Trophoblast cell (in vitro differentiated cells and primary cell): ENCODE results near the gene NDN.

Experiments used
- DNase-seq, 2 donors: peaks; one replicate each; pipeline ENCODE4 v3.0.0-alpha.2; 2016
- H2AFZ ChIP-seq: 2 replicates; pipeline ENCODE4 v1.6.1; 2013; ENCODE audit warnings: low read length, moderate library complexity, mild to moderate bottlenecking; ENCODE audit not compliant: insufficient read depth, poor library complexity
- H2AK5ac ChIP-seq: 2 replicates; pipeline ENCODE4 v1.6.1; 2013; ENCODE audit warnings: mild to moderate bottlenecking, low read length
- H2BK120ac ChIP-seq: 2 replicates; pipeline ENCODE4 v1.6.1; 2013; ENCODE audit warnings: low read length, mild to moderate bottlenecking, moderate library complexity; ENCODE audit not compliant: insufficient read depth, poor library complexity
- H2BK12ac ChIP-seq: 2 replicates; pipeline ENCODE4 v1.6.1; 2013; ENCODE audit warnings: mild to moderate bottlenecking, low read length, moderate library complexity
- H2BK5ac ChIP-seq: 2 replicates; pipeline ENCODE4 v1.6.1; 2013; ENCODE audit warnings: low read length, low read depth, moderate library complexity, mild to moderate bottlenecking; ENCODE audit not compliant: poor library complexity
- H3K14ac ChIP-seq: 2 replicates; pipeline ENCODE4 v1.6.1; 2013; ENCODE audit warnings: mild to moderate bottlenecking, low read length
- H3K18ac ChIP-seq: 2 replicates; pipeline ENCODE4 v1.6.1; 2013; ENCODE audit warnings: mild to moderate bottlenecking, low read length
- H3K23ac ChIP-seq: 2 replicates; pipeline ENCODE4 v1.6.1; 2013; ENCODE audit warnings: low read length
- H3K27ac ChIP-seq: 2 replicates; pipeline ENCODE4 v1.5.1; 2013; ENCODE audit warnings: low read depth, mild to moderate bottlenecking, inconsistent platforms, low read length, moderate library complexity
- H3K27me3 ChIP-seq: 2 replicates; pipeline ENCODE4 v1.6.1; 2013; ENCODE audit warnings: inconsistent platforms, mild to moderate bottlenecking, low read length, moderate library complexity; ENCODE audit not compliant: insufficient read depth
- H3K36me3 ChIP-seq, 2 experiments: 1 replicate in 1 of 2; 2 replicates in 1 of 2; pipeline ENCODE4 v1.6.1; 2013; ENCODE audit warnings: low read length in 2 of 2, mild to moderate bottlenecking in 2 of 2, moderate library complexity in 1 of 2; ENCODE audit not compliant: insufficient read depth in 2 of 2, control insufficient read depth in 1 of 2
- H3K4ac ChIP-seq: 2 replicates; pipeline ENCODE4 v1.6.1; 2013; ENCODE audit warnings: low read depth, mild to moderate bottlenecking, low read length, moderate library complexity
- H3K4me1 ChIP-seq, 2 experiments: 1 replicate in 1 of 2; 2 replicates in 1 of 2; pipeline ENCODE4 v1.6.1; 2013; ENCODE audit warnings: low read length in 2 of 2, mild to moderate bottlenecking in 2 of 2, moderate library complexity in 1 of 2; ENCODE audit not compliant: insufficient read depth in 2 of 2, control insufficient read depth in 1 of 2
- H3K4me2 ChIP-seq: 2 replicates; pipeline ENCODE4 v1.6.1; 2013; ENCODE audit warnings: inconsistent platforms, mild to moderate bottlenecking, low read length, moderate library complexity
- H3K4me3 ChIP-seq: 2 replicates; pipeline ENCODE4 v1.5.1; 2013; ENCODE audit warnings: mild to moderate bottlenecking, low read depth, low read length, inconsistent platforms
- H3K79me1 ChIP-seq: one replicate; pipeline ENCODE4 v1.6.1; 2013; ENCODE audit warnings: low read length
- H3K79me2 ChIP-seq: 2 replicates; pipeline ENCODE4 v1.6.1; 2013; ENCODE audit warnings: low read length, mild to moderate bottlenecking; ENCODE audit not compliant: control insufficient read depth, insufficient read depth, poor library complexity
- H3K9ac ChIP-seq: 2 replicates; pipeline ENCODE4 v1.6.1; 2013; ENCODE audit warnings: mild to moderate bottlenecking, low read length
- H3K9me3 ChIP-seq: 2 replicates; pipeline ENCODE4 v1.6.1; 2013; ENCODE audit warnings: low read depth, mild to moderate bottlenecking, control low read depth, inconsistent platforms, low read length; ENCODE audit not compliant: insufficient read depth
- H4K12ac ChIP-seq: 2 replicates; pipeline ENCODE4 v1.6.1; 2013; ENCODE audit warnings: low read depth, mild to moderate bottlenecking, low read length, moderate library complexity
- H4K8ac ChIP-seq: 2 replicates; pipeline ENCODE4 v1.6.1; 2013; ENCODE audit warnings: low read depth, mild to moderate bottlenecking, low read length, moderate library complexity
- H4K91ac ChIP-seq: one replicate; pipeline ENCODE4 v1.6.1; 2013; ENCODE audit warnings: low read depth, mild to moderate bottlenecking, low read length, moderate library complexity
- WGBS: extraction: QIAGEN DNeasy Blood & Tissue Kit; methylation state at CpG from one replicate; pipeline ENCODE4 v1.1.7; 2013; ENCODE audit warnings: missing lambda C conversion rate; ENCODE audit not compliant: insufficient read length, insufficient coverage; ENCODE audit errors: extremely low coverage; 5-methylcytosine and 5-hydroxymethylcytosine counted together

NDN gene

GRCh38 chr15:23690015-23690414 lies 2.9 kb upstream of the NDN start:
- H3K79me2 ChIP-seq = no peaks in the 10 kb centered on the region
- no peak overlapping the region for H4K8ac ChIP-seq
- H3K23ac ChIP-seq = no peak overlapping the region
- H4K91ac ChIP-seq = no peak overlapping the region
- no CpG with 5 or more reads among the region's 4 CpGs for WGBS
- no peak overlapping the region for H2AFZ ChIP-seq
- no peak overlapping the region for H2BK120ac ChIP-seq
- peaks cover 0 to 5% of the 10 kb centered on the region in 2 experiments for H3K4me1 ChIP-seq
- no peak overlapping the region for H3K4ac ChIP-seq
- H3K36me3 ChIP-seq = no peaks in the 10 kb centered on the region
- H3K18ac ChIP-seq = no peak overlapping the region
- H3K27ac ChIP-seq = no peak overlapping the region
- no peaks in the 10 kb centered on the region for H3K79me1 ChIP-seq
- no peak overlapping the region for H2AK5ac ChIP-seq
- DNase-seq = no peak
- peaks cover 7% of the 10 kb centered on the region for H3K9me3 ChIP-seq
- no peak overlapping the region for H3K4me3 ChIP-seq
- H3K9ac ChIP-seq = no peak overlapping the region
- H3K14ac ChIP-seq = no peak overlapping the region
- no peak overlapping the region for H4K12ac ChIP-seq
- no peak overlapping the region for H2BK5ac ChIP-seq
- H3K4me2 ChIP-seq = no peak overlapping the region
- no peak overlapping the region for H2BK12ac ChIP-seq
- H3K27me3 ChIP-seq = no peaks in the 10 kb centered on the region

DNA sequence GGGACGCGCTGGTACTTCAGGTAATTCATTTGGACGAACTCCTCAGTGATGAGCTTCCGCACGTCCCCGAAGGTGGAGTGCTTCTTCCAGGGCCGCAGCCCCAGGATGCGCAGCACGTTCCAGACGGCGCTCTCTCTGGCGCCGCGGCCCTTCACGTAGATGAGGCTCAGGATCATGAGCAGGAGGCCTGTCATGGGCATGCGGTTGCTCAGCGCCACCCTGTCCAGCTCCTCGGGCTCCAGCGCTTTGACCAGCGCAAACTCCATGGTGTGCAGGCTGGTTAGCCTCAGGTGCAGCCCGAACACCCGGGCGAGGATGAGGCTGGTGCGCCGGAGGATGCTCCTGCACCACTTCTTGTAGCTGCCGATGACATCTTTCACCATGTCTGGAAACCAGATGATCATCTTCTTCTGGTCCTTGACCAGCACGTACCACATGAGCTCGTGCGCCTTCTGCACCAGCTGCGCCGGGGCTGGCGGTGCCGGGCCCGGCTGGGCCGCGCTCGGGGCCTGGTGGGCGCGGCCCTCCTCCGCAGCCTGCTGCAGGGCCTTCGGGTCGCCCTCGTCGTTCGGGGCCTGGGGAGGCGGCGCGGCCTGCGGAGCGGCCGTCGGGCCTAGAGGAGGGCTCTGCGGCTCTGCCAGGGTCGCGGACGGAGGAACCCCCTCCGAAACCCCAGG lies 501 bp downstream of the NDN start:
- H3K27me3 ChIP-seq = no peaks in the 10 kb centered on the region
- H4K91ac ChIP-seq = no peak overlapping the region
- peak overlapping the region; percentile 50 for H3K4ac ChIP-seq
- peak overlapping the region; percentile 47 for H3K14ac ChIP-seq
- H2AFZ ChIP-seq = peak overlapping the region; percentile 74
- no peak for DNase-seq
- H3K27ac ChIP-seq = no peak overlapping the region
- peaks cover 12% of the 10 kb centered on the region for H3K9me3 ChIP-seq
- no peak overlapping the region for H2BK5ac ChIP-seq
- no peak overlapping the region for H3K18ac ChIP-seq
- H2AK5ac ChIP-seq = no peak overlapping the region
- H3K36me3 ChIP-seq = no peaks in the 10 kb centered on the region
- H3K23ac ChIP-seq = no peak overlapping the region
- H2BK12ac ChIP-seq = no peak overlapping the region
- no peaks in the 10 kb centered on the region for H3K79me2 ChIP-seq
- peak overlapping the region; percentile 85 for H4K8ac ChIP-seq
- peak overlapping the region; percentile 64 for H4K12ac ChIP-seq
- no peaks in the 10 kb centered on the region for H3K79me1 ChIP-seq
- H2BK120ac ChIP-seq = no peak overlapping the region
- peak overlapping the region; percentile 76 for H3K9ac ChIP-seq
- H3K4me3 ChIP-seq = peak overlapping the region; percentile 76
- no CpG with 5 or more reads among the region's 57 CpGs for WGBS
- peaks cover 0 to 5% of the 10 kb centered on the region in 2 experiments for H3K4me1 ChIP-seq
- H3K4me2 ChIP-seq = peak overlapping the region; percentile 58

DNA sequence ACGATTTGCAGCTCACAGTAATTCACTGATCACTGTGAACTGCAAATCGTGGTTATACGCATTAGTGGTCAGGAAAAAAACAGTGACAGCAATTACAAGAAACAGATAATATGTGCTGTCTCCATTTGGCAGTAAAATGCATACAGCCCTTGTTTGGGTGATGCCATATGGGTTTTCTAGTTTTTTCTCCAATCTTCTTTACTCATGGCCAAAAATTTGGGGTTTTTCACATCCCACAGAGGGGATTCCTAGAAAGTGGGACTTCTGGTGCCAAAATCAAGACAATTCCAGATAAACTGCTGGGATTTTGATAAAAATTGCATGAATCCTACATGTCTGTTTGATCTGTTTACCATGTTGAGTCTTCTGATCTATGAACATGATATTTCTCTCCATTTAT lies 15.6 kb downstream of the NDN start:
- Histone ChIP-seq H2BK12ac (no peak overlapping the region), H3K79me2 (no peaks in the 10 kb centered on the region), H3K9me3 (no peaks in the 10 kb centered on the region), H4K12ac (no peak overlapping the region), H3K27me3 (no peaks in the 10 kb centered on the region), H3K27ac (no peak overlapping the region), H2AFZ (no peak overlapping the region), H4K8ac (no peak overlapping the region), H3K4ac (no peak overlapping the region), H3K4me3 (no peak overlapping the region), H2AK5ac (no peak overlapping the region), H3K79me1 (no peaks in the 10 kb centered on the region), H3K14ac (no peak overlapping the region), H4K91ac (no peak overlapping the region), H3K4me1 (no peaks in the 10 kb centered on the region), H2BK120ac (no peak overlapping the region), H3K9ac (no peak overlapping the region), H3K4me2 (no peak overlapping the region), H2BK5ac (no peak overlapping the region), H3K36me3 (no peaks in the 10 kb centered on the region), H3K18ac (no peak overlapping the region), H3K23ac (no peak overlapping the region)
- no CpG with 5 or more reads among the region's 3 CpGs for WGBS
- DNase-seq = no peak

- Histone ChIP-seq H3K4me3 (no peak overlapping the region), H3K79me2 (no peaks in the 10 kb centered on the region), H2AFZ (no peak overlapping the region), H3K9ac (no peak overlapping the region), H3K79me1 (no peaks in the 10 kb centered on the region), H3K4ac (no peak overlapping the region), H2BK5ac (no peak overlapping the region), H3K4me1 (no peaks in the 10 kb centered on the region), H4K8ac (no peak overlapping the region), H3K27ac (no peak overlapping the region), H2BK120ac (no peak overlapping the region), H3K36me3 (no peaks in the 10 kb centered on the region), H2AK5ac (no peak overlapping the region), H3K4me2 (no peak overlapping the region), H3K9me3 (no peaks in the 10 kb centered on the region), H2BK12ac (no peak overlapping the region), H4K91ac (no peak overlapping the region), H3K23ac (no peak overlapping the region), H3K27me3 (no peaks in the 10 kb centered on the region), H3K18ac (no peak overlapping the region), H4K12ac (no peak overlapping the region), H3K14ac (no peak overlapping the region)
- no peak for DNase-seq
- WGBS = no CpG with 5 or more reads among the region's 1 CpG
These were observed 16.1 kb downstream of the NDN start for GRCh38 chr15:23670970-23671369.
